LNCAP (cell line): ENCODE results near the gene ZIC2.

Experiments
- TF ChIP-seq, protein P1 (sequence below): fragments of 450-650 bp; IDR thresholded peaks from 2 replicates; pipeline ENCODE4 v1.5.1; 2017; ENCODE audit warnings: mild to moderate bottlenecking

ZIC2 gene

DNA sequence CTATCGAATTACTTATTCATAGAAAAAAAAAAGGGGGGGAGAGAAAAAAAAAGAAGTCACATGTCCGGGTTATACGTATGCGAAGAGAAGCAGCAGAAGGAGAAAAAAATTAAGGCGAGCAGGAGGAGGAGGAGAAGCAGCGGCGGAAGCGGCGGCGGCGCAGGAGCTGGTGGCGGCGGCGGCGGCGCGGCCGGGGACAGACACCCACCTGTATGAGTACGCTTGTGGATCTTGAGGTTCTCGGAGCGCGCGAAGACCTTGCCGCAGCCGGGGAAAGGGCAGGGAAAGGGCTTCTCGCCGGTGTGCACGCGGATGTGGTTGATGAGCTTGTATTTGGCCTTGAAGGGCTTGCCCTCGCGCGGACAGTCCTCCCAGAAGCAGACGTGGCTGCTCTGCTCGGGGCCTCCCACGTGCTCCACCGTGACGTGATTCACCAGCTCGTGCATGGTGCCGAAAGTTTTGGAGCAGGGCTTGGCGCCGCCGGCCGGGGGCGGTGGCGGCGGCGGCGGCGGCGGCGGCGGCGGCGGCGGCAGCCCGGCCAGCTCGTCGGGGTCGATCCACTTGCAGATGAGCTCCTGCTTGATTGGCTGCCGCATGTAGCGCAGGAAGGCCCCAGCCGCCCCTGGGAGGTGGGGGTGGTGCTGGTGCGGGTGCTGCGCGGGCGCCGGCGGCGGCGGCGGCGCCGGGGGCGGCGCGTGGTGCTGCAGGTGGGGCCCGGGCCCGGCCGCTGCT is 11.5 kb upstream of the ZIC2 start:
- TF ChIP-seq, protein P1, sequence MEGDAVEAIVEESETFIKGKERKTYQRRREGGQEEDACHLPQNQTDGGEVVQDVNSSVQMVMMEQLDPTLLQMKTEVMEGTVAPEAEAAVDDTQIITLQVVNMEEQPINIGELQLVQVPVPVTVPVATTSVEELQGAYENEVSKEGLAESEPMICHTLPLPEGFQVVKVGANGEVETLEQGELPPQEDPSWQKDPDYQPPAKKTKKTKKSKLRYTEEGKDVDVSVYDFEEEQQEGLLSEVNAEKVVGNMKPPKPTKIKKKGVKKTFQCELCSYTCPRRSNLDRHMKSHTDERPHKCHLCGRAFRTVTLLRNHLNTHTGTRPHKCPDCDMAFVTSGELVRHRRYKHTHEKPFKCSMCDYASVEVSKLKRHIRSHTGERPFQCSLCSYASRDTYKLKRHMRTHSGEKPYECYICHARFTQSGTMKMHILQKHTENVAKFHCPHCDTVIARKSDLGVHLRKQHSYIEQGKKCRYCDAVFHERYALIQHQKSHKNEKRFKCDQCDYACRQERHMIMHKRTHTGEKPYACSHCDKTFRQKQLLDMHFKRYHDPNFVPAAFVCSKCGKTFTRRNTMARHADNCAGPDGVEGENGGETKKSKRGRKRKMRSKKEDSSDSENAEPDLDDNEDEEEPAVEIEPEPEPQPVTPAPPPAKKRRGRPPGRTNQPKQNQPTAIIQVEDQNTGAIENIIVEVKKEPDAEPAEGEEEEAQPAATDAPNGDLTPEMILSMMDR: no peak

- TF ChIP-seq, protein P1: no peak
Observed at GRCh38 chr13:99970651-99971575, 10.7 kb upstream of the ZIC2 start.

GRCh38 chr13:99971576-99972189 is 9.9 kb upstream of the ZIC2 start, which contains the start of gene ZIC5:
TSS of gene ZIC5 (minus strand) at chr13:99971767. CDS start at chr13:99971603, 164 bp downstream.
- TF ChIP-seq, protein P1: no peak

DNA sequence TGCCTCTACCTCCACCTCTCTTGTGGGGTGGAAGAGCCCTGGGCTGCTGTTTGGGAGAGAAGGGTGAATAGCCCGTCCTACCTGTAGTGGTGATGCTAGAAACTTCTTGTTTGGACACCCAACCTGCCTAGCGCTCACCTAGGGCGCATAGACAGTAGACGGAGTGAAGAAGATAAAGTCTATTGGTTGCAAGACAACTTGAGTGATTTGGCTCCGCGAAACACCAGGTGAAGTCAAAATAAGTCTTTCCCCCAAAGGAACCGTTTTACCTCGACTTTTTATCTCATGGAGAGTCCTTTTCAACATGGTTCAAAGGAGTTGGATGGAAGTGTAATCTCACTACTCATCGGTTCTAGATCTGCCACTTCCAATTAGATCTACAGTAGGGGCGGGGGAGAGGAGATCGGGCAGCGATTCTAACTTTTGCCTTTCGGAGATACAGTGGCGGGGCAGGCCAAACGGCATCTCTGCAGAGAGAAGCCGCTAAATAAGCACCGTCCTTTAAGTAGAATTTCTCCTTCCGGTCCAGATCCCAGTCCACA is 9.3 kb upstream of the ZIC2 start:
- TF ChIP-seq, protein P1: no peak

DNA sequence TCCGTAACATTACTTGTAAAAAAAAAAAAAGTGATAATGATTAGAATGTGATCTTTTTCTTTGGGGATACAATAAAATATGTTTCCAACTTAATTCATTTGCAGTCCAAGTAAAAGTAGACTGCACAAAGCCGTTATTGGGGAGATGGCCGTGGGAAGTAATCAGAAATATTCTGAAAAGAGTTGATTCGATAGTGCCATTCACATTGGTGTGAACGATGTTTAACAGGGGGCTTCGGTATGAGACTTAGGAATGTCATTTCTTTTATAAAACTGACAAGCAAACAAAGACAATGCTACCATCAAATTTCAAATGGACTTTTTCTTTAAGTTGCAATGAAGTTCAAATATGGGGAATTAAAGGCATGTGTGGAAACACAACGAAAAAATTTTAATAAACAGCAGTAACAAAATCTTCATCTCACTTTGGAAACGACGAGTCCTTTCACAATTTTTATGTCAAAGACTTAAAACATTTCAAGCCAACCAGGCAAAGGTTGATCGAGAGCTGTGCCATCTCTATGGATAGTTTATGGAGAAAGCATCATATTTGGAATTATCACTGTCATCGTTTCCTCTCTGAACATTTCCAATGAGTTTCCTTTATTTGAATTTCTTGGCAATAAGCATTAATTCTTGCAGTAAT is 8.3 kb upstream of the ZIC2 start:
- TF ChIP-seq, protein P1: no peak

GRCh38 chr13:99973808-99974185 is 7.8 kb upstream of the ZIC2 start:
- TF ChIP-seq, protein P1: no peak
